Nephron (organoid): ENCODE data around the gene SZRD1.

Source experiments
- H3K27ac Mint-ChIP-seq, 3 experiments: 2 replicates each; pipeline ENCODE4 v1.8.0; 2020; ENCODE audit warnings: mixed read lengths in 3 of 3, mild to moderate bottlenecking in 2 of 3, moderate library complexity in 1 of 3
- H3K27me3 Mint-ChIP-seq: 2 replicates; pipeline ENCODE4 v1.8.0; 2021; ENCODE audit warnings: low read depth, mild to moderate bottlenecking, moderate library complexity, mixed read lengths
- H3K36me3 Mint-ChIP-seq: 2 replicates; pipeline ENCODE4 v1.8.0; 2020; ENCODE audit warnings: low read depth, mixed read lengths
- H3K4me1 Mint-ChIP-seq: 2 replicates; pipeline ENCODE4 v1.8.0; 2020; ENCODE audit warnings: mixed read lengths
- H3K4me3 Mint-ChIP-seq, 3 experiments: 2 replicates each; pipeline ENCODE4 v1.8.0; 2020; ENCODE audit warnings: mild to moderate bottlenecking in 3 of 3, mixed read lengths in 3 of 3, moderate library complexity in 2 of 3
- H3K9me3 Mint-ChIP-seq: 2 replicates; pipeline ENCODE4 v1.8.0; 2020; ENCODE audit warnings: mixed read lengths
- TF ChIP-seq, protein P1 (sequence below), 3 experiments: fragments of 200-600 bp; sonication (generic); IDR thresholded peaks; one replicate each; pipeline ENCODE4 v1.5.0; 2021; ENCODE audit warnings: antibody characterized with exemption in 3 of 3; ENCODE audit not compliant: unreplicated experiment in 3 of 3

Gene SZRD1

GRCh38 chr1:16441282-16441665 lies 74.2 kb downstream of the SZRD1 start:
- H3K4me1 Mint-ChIP-seq = peaks cover 19% of the 10 kb centered on the region

GRCh38 chr1:16442265-16442664 lies 75.2 kb downstream of the SZRD1 start:
- peaks cover 19% of the 10 kb centered on the region for H3K4me1 Mint-ChIP-seq
- H3K9me3 Mint-ChIP-seq = no peaks in the 10 kb centered on the region
- TF ChIP-seq, protein P1, sequence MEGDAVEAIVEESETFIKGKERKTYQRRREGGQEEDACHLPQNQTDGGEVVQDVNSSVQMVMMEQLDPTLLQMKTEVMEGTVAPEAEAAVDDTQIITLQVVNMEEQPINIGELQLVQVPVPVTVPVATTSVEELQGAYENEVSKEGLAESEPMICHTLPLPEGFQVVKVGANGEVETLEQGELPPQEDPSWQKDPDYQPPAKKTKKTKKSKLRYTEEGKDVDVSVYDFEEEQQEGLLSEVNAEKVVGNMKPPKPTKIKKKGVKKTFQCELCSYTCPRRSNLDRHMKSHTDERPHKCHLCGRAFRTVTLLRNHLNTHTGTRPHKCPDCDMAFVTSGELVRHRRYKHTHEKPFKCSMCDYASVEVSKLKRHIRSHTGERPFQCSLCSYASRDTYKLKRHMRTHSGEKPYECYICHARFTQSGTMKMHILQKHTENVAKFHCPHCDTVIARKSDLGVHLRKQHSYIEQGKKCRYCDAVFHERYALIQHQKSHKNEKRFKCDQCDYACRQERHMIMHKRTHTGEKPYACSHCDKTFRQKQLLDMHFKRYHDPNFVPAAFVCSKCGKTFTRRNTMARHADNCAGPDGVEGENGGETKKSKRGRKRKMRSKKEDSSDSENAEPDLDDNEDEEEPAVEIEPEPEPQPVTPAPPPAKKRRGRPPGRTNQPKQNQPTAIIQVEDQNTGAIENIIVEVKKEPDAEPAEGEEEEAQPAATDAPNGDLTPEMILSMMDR (IDR thresholded peaks at IDR 0.05; ENCODE audit: unreplicated experiment in 3 of 3) = no peak
- H3K27ac Mint-ChIP-seq = peak overlapping the region in 1 of 3 experiments; percentile 94
- H3K4me3 Mint-ChIP-seq = peak overlapping the region; percentile 92 to 97 (median 95)
- peaks cover 24% of the 10 kb centered on the region for H3K36me3 Mint-ChIP-seq
- H3K27me3 Mint-ChIP-seq = no peaks in the 10 kb centered on the region

More at GRCh38 chr1:16441282-16441665, 74.2 kb downstream of the SZRD1 start:
- H3K27ac Mint-ChIP-seq = peak overlapping the region; percentile 85 to 94 (median 90)
- peak overlapping the region; percentile 92 to 97 (median 95) for H3K4me3 Mint-ChIP-seq
- no peaks in the 10 kb centered on the region for H3K27me3 Mint-ChIP-seq
- H3K9me3 Mint-ChIP-seq = no peaks in the 10 kb centered on the region
- H3K36me3 Mint-ChIP-seq = peaks cover 22% of the 10 kb centered on the region
- TF ChIP-seq, protein P1 (IDR thresholded peaks at IDR 0.05; ENCODE audit: unreplicated experiment in 3 of 3) = no peak

DNA sequence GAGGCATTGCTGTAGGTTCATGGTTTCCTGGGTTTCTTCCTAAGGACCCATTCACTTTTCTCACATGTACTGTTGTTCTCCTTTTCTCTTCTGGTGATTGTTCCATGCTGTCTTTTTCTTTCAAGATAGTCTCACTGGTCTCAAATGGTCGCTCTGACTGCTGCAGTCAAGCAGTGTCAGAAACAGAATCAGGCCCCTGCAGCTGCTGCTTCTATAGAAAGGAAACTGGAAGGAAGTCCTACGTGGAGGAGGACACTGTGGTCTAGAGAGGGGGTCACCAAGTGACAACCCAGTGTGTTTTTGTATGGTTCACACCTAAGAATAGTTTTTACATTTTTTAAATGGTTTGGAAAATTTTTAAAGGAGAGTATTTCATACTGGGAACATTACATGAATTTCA lies 75.9 kb downstream of the SZRD1 start:
- no peaks in the 10 kb centered on the region for H3K27me3 Mint-ChIP-seq
- TF ChIP-seq, protein P1 (IDR thresholded peaks at IDR 0.05; ENCODE audit: unreplicated experiment in 3 of 3) = no peak
- peak overlapping the region; percentile 11 to 63 (median 28) for H3K27ac Mint-ChIP-seq
- H3K4me3 Mint-ChIP-seq = peak overlapping the region; percentile 67 to 95 (median 76)
- H3K36me3 Mint-ChIP-seq = peaks cover 30% of the 10 kb centered on the region
- no peaks in the 10 kb centered on the region for H3K9me3 Mint-ChIP-seq
- H3K4me1 Mint-ChIP-seq = peaks cover 19% of the 10 kb centered on the region

DNA sequence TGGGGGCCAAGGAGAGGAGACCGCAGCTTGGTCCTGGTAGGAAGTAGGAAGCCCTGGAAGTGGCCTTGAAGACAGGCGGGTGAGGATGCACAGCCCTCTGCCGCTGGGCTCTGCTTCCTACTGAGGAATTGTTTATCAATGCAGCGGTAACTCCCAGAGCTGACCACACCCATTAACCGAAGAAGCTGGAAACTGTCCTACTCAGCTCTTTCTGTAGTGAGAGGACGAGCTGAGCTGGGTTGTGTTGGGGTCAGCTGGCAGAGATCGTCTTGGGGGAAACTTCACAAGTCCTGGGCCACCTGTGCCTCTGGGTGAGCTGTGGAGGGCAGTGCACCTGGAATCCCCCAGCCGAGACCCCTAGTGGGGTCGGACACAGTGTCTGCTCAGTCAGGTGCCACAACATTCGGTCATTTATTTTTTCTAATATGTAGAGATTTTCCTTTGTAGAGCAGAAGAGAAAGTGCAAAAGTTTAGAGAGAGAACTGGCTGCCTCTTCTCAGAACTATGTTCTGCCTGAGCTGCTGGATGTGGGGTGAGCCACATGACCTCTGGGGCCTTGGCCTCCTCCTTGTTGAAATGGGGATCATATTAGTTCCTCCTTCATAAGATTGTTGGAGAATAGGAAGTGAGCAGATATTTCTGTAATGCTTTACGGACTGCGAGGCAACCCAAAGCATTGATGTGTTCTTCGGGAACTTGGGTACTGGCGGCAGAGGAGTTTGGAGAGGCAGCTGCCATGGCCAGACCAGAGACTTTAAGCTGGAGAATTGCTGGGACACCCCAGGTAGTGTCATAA lies 77.1 kb downstream of the SZRD1 start:
- Mint-ChIP-seq H3K4me3 (peak overlapping the region; percentile 58 to 68 (median 66)), H3K4me1 (peaks cover 19% of the 10 kb centered on the region), H3K27me3 (no peaks in the 10 kb centered on the region), H3K36me3 (peaks cover 43% of the 10 kb centered on the region), H3K9me3 (no peaks in the 10 kb centered on the region), H3K27ac (peak overlapping the region; percentile 64 to 93 (median 80))
- TF ChIP-seq, protein P1 (IDR thresholded peaks at IDR 0.05; ENCODE audit: unreplicated experiment in 3 of 3) = no peak

- TF ChIP-seq, protein P1 (IDR thresholded peaks at IDR 0.05; ENCODE audit: unreplicated experiment in 3 of 3) = no peak
- Mint-ChIP-seq H3K4me3 (no peak overlapping the region), H3K27ac (no peak overlapping the region), H3K9me3 (no peaks in the 10 kb centered on the region), H3K27me3 (no peaks in the 10 kb centered on the region), H3K4me1 (peaks cover 17% of the 10 kb centered on the region), H3K36me3 (peaks cover 52% of the 10 kb centered on the region)
Observed at GRCh38 chr1:16445052-16445451, 78.0 kb downstream of the SZRD1 start.

GRCh38 chr1:16446116-16446515 lies 79.1 kb downstream of the SZRD1 start:
- Mint-ChIP-seq H3K36me3 (peaks cover 57% of the 10 kb centered on the region), H3K4me3 (no peak overlapping the region), H3K27ac (no peak overlapping the region), H3K4me1 (peaks cover 10% of the 10 kb centered on the region), H3K9me3 (no peaks in the 10 kb centered on the region), H3K27me3 (no peaks in the 10 kb centered on the region)
- TF ChIP-seq, protein P1 (IDR thresholded peaks at IDR 0.05; ENCODE audit: unreplicated experiment in 3 of 3) = no peak
